Esophagus squamous epithelium (tissue), 4 donors: Measurements from ENCODE around the gene CDK11A.
"Not testable (repeated sequence)": the region's sequence is repeated elsewhere in the genome, so short reads cannot be mapped to it uniquely, and the experiment has no call there.

ENCODE experiments used
- POLR2A ChIP-seq, 4 donors: fragments of 450-650 bp; IDR thresholded peaks; one replicate each; pipeline ENCODE4 v1.6.1; 2017; ENCODE audit warnings: antibody characterized with exemption in 4 of 4, mild to moderate bottlenecking in 4 of 4, moderate library complexity in 3 of 4
- TF ChIP-seq, protein P1 (sequence below), 6 experiments: fragments of 450-650 bp in 4 of 6; fragments of 200-600 bp in 2 of 6; sonication (generic) in 2 of 6; IDR thresholded peaks; one replicate each; pipeline ENCODE4 v1.5.1; 2016 to 2019; ENCODE audit warnings: antibody characterized with exemption in 6 of 6, mild to moderate bottlenecking in 4 of 6, moderate library complexity in 4 of 6

- TF ChIP-seq, protein P1, sequence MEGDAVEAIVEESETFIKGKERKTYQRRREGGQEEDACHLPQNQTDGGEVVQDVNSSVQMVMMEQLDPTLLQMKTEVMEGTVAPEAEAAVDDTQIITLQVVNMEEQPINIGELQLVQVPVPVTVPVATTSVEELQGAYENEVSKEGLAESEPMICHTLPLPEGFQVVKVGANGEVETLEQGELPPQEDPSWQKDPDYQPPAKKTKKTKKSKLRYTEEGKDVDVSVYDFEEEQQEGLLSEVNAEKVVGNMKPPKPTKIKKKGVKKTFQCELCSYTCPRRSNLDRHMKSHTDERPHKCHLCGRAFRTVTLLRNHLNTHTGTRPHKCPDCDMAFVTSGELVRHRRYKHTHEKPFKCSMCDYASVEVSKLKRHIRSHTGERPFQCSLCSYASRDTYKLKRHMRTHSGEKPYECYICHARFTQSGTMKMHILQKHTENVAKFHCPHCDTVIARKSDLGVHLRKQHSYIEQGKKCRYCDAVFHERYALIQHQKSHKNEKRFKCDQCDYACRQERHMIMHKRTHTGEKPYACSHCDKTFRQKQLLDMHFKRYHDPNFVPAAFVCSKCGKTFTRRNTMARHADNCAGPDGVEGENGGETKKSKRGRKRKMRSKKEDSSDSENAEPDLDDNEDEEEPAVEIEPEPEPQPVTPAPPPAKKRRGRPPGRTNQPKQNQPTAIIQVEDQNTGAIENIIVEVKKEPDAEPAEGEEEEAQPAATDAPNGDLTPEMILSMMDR (IDR thresholded peaks at IDR 0.05): not testable (repeated sequence)
- not testable (repeated sequence) for TF ChIP-seq POLR2A (IDR thresholded peaks at IDR 0.05)
Measured at GRCh38 chr1:1702506-1702905, 21.7 kb downstream of the CDK11A start.
